ENCODE data around the gene KRTAP10-11. TPM values are rescaled to one million over a fixed set of nuclear protein-coding genes. Genes with fewer than 3 reads are reported as not detected.
"Not testable (repeated sequence)": the region's sequence is repeated elsewhere in the genome, so short reads cannot be mapped to it uniquely, and the experiment has no call there.

KRTAP10-11 gene
- total and polyA plus RNA-seq, 4 donors = not detected

- H3K9me3 ChIP-seq (ENCODE audit: control insufficient read depth in 4 of 4, low read length in 3 of 4) = peaks cover 1 to 16% (median 5%) of the 10 kb centered on the region in 4 donors
- no peaks in the 10 kb centered on the region for H3K4me1 ChIP-seq (ENCODE audit: control insufficient read depth in 4 of 4, insufficient read depth in 4 of 4, low read length in 3 of 4)
- no peak overlapping the region for H3K9ac ChIP-seq (ENCODE audit: low read depth in 1 of 2, low read length in 2 of 2)
- H3K4me3 ChIP-seq (ENCODE audit: low read depth in 1 of 3, low read length in 3 of 3) = no peak overlapping the region
- H3K27ac ChIP-seq (ENCODE audit: low read depth in 1 of 2, low read length in 2 of 2) = no peak overlapping the region
- TF ChIP-seq SP1 (IDR thresholded peaks at IDR 0.05) (no peak), JUND (IDR thresholded peaks at IDR 0.05) (no peak), RXRA (IDR thresholded peaks at IDR 0.05) (no peak), MAX (IDR thresholded peaks at IDR 0.05) (no peak), FOXA1 (IDR thresholded peaks at IDR 0.05) (no peak), TAF1 (conservative IDR thresholded peaks at IDR 0.05) (no peak), GABPA (IDR thresholded peaks at IDR 0.05 in 1 of 2, conservative IDR thresholded peaks at IDR 0.05 in 1 of 2) (no peak), NR2F2 (IDR thresholded peaks at IDR 0.05) (no peak), EGR1 (IDR thresholded peaks at IDR 0.05; ENCODE audit: low read depth in 2 of 2) (no peak), CTCF (IDR thresholded peaks at IDR 0.05; ENCODE audit: low read depth, low read length, missing input control) (no peak), HNF4G (IDR thresholded peaks at IDR 0.05) (no peak)
- H3K36me3 ChIP-seq (ENCODE audit: control insufficient read depth in 4 of 4, insufficient read depth in 3 of 4, low read depth in 1 of 4, low read length in 3 of 4) = no peaks in the 10 kb centered on the region
- 75% methylated on average over 4 of the region's 4 CpGs for WGBS
- no peaks in the 10 kb centered on the region for H3K27me3 ChIP-seq (ENCODE audit: control insufficient read depth in 4 of 4, insufficient read depth in 4 of 4, low read length in 3 of 4)
- peak; percentile 2 for DNase-seq (ENCODE audit: low spot score)
These were observed 39.7 kb upstream of the KRTAP10-11 start for GRCh38 chr21:44606495-44606894.

- TF ChIP-seq MAX (IDR thresholded peaks at IDR 0.05) (no peak), EGR1 (IDR thresholded peaks at IDR 0.05; ENCODE audit: low read depth in 2 of 2) (no peak), SP1 (IDR thresholded peaks at IDR 0.05) (no peak)
These were observed 37.0 kb upstream of the KRTAP10-11 start for GRCh38 chr21:44609193-44609592.

GRCh38 chr21:44610157-44610843 is 35.9 kb upstream of the KRTAP10-11 start:
- H3K36me3 ChIP-seq (ENCODE audit: control insufficient read depth in 4 of 4, insufficient read depth in 3 of 4, low read depth in 1 of 4, low read length in 3 of 4); H3K4me1 ChIP-seq (ENCODE audit: control insufficient read depth in 4 of 4, insufficient read depth in 4 of 4, low read length in 3 of 4); H3K9ac ChIP-seq (ENCODE audit: low read depth in 1 of 2, low read length in 2 of 2); H3K27me3 ChIP-seq (ENCODE audit: control insufficient read depth in 4 of 4, insufficient read depth in 4 of 4, low read length in 3 of 4); H3K27ac ChIP-seq (ENCODE audit: low read depth in 1 of 2, low read length in 2 of 2); DNase-seq (ENCODE audit: low spot score); H3K4me3 ChIP-seq (ENCODE audit: low read depth in 1 of 3, low read length in 3 of 3): not testable (repeated sequence)
- peaks cover 0 to 11% (median 1%) of the 10 kb centered on the region in 4 donors for H3K9me3 ChIP-seq (ENCODE audit: control insufficient read depth in 4 of 4, low read length in 3 of 4)
- 92% methylated on average over 7 of the region's 7 CpGs for WGBS

More at GRCh38 chr21:44609193-44609592, 37.0 kb upstream of the KRTAP10-11 start:
- H3K9me3 ChIP-seq (ENCODE audit: control insufficient read depth in 4 of 4, low read length in 3 of 4) = peaks cover 1 to 15% (median 4%) of the 10 kb centered on the region in 4 donors
- no peaks in the 10 kb centered on the region for H3K4me1 ChIP-seq (ENCODE audit: control insufficient read depth in 4 of 4, insufficient read depth in 4 of 4, low read length in 3 of 4)
- H3K27ac ChIP-seq (ENCODE audit: low read depth in 1 of 2, low read length in 2 of 2) = no peak overlapping the region
- no peaks in the 10 kb centered on the region for H3K36me3 ChIP-seq (ENCODE audit: control insufficient read depth in 4 of 4, insufficient read depth in 3 of 4, low read depth in 1 of 4, low read length in 3 of 4)
- no peak overlapping the region for H3K9ac ChIP-seq (ENCODE audit: low read depth in 1 of 2, low read length in 2 of 2)
- H3K4me3 ChIP-seq (ENCODE audit: low read depth in 1 of 3, low read length in 3 of 3) = no peak overlapping the region
- H3K27me3 ChIP-seq (ENCODE audit: control insufficient read depth in 4 of 4, insufficient read depth in 4 of 4, low read length in 3 of 4) = no peaks in the 10 kb centered on the region
- no peak for DNase-seq (ENCODE audit: low spot score)

All from liver (tissue), 9 donors.